Measurements from ENCODE around the gene RPL10A.

- TF ChIP-seq CTCF (IDR thresholded peaks at IDR 0.05; ENCODE audit: low read length) (no peak), EZH2 (IDR thresholded peaks at IDR 0.05; ENCODE audit: borderline replicate concordance, low read length) (no peak)
Observed at GRCh38 chr6:35500782-35501181, 32.6 kb downstream of the RPL10A start.

Measured in OCI-LY1 (cell line).